Panc1 (cell line): ENCODE data around the gene BCL3. TPM values are rescaled to one million over a fixed set of nuclear protein-coding genes. Genes with fewer than 3 reads are reported as not detected.

ENCODE experiments used
- ATAC-seq: fragments of 200-7000 bp; cut with Tn5 transposase; 2 replicates; pipeline ENCODE4 v1.9.1; 2020; ENCODE audit warnings: mild to moderate bottlenecking, moderate library complexity
- BruUV-seq: library from RNA; stranded (reverse); fragments of 400-500 nt; replicated peaks from 2 replicates; lab custom pipeline; 2021; lab: Mats Ljungman, UMichigan
- CTCF ChIA-PET: fragments of 300-600 bp; sonication (Branson Sonifier 250); formaldehyde crosslinking; loops from one replicate; lab custom pipeline; 2022; ENCODE audit warnings: antibody characterized with exemption; lab: Charles Lee
- POLR2A ChIA-PET: fragments of 300-600 bp; sonication (Branson Sonifier 250); formaldehyde crosslinking; loops from one replicate; lab custom pipeline; 2022; ENCODE audit warnings: antibody characterized with exemption; lab: Charles Lee
- DNase-seq: peaks from one replicate; pipeline ENCODE4 v3.0.0-alpha.2; 2010; ENCODE audit warnings: low read depth, low spot score
- H3K27ac ChIP-seq: 2 replicates; pipeline ENCODE4 v1.5.1; 2011; ENCODE audit warnings: mild to moderate bottlenecking, low read length, inconsistent platforms
- H3K27me3 ChIP-seq: fragments of 200-500 bp; sonication (Bioruptor generic); 2 replicates; pipeline ENCODE4 v1.6.0; 2014; ENCODE audit warnings: low read length, inconsistent platforms; ENCODE audit not compliant: control insufficient read depth, insufficient read depth
- H3K36me3 ChIP-seq: fragments of 200-500 bp; sonication (Bioruptor generic); 2 replicates; pipeline ENCODE4 v1.5.1; 2014; ENCODE audit warnings: inconsistent platforms, mild to moderate bottlenecking, low read length, moderate library complexity; ENCODE audit not compliant: control insufficient read depth, insufficient read depth
- H3K4me1 ChIP-seq: 2 replicates; pipeline ENCODE4 v1.5.1; 2011; ENCODE audit warnings: inconsistent platforms, mild to moderate bottlenecking, low read length, moderate library complexity; ENCODE audit not compliant: control insufficient read depth, insufficient read depth
- H3K4me3 ChIP-seq, 2 experiments: 2 replicates each; pipeline ENCODE4 v1.5.1; 2011 to 2012; ENCODE audit warnings: low read depth in 2 of 2, low read length in 2 of 2, mild to moderate bottlenecking in 2 of 2, inconsistent platforms in 1 of 2, moderate library complexity in 1 of 2
- H3K9me3 ChIP-seq: fragments of 200-500 bp; sonication (Bioruptor generic); 2 replicates; pipeline ENCODE4 v1.5.1; 2014; ENCODE audit warnings: low read depth, mild to moderate bottlenecking, inconsistent platforms, low read length, moderate library complexity; ENCODE audit not compliant: control insufficient read depth, insufficient read depth
- CTCF ChIP-seq: fragments of 450-650 bp; IDR thresholded peaks from 2 replicates; pipeline ENCODE4 v1.5.1; 2017; ENCODE audit warnings: mild to moderate bottlenecking
- POLR2AphosphoS5 ChIP-seq: IDR thresholded peaks from 2 replicates; pipeline ENCODE4 v1.6.1; 2012; ENCODE audit warnings: mild to moderate bottlenecking, low read depth, low read length, moderate library complexity
- REST ChIP-seq, 2 experiments: IDR thresholded peaks; 2 replicates each; pipeline ENCODE4 v1.6.1; 2011 to 2012; ENCODE audit warnings: low read depth in 2 of 2, control low read depth in 1 of 2, low read length in 1 of 2, mild to moderate bottlenecking in 1 of 2, moderate library complexity in 1 of 2; ENCODE audit not compliant: insufficient read depth in 1 of 2
- SIN3A ChIP-seq: IDR thresholded peaks from 2 replicates; pipeline ENCODE4 v1.6.1; 2012; ENCODE audit warnings: low read depth, mild to moderate bottlenecking, low read length, moderate library complexity, borderline replicate concordance; ENCODE audit not compliant: insufficient read depth
- TCF7L2 ChIP-seq: IDR thresholded peaks from 2 replicates; pipeline ENCODE4 v1.6.1; 2011; ENCODE audit warnings: mild to moderate bottlenecking, low read depth, low read length, inconsistent platforms
- in situ Hi-C: cut with HindIII; loops from 2 replicates; pipeline ENCODE4 v1.10.0; 2016; ENCODE audit warnings: low sequenced_read_pairs, low pct_unique_long_range_greater_than_20kb
- intact Hi-C: fragments of 100-400 bp; cut with micrococcal nuclease; formaldehyde crosslinking; loops from one replicate; pipeline ENCODE4 v1.10.0; 2022; ENCODE audit not compliant: unreplicated experiment
- total RNA-seq: library from RNA; stranded (reverse); gene quantifications from one replicate; pipeline ENCODE4 v1.2.1, GENCODE V29; 2021; ENCODE audit not compliant: unreplicated experiment

Gene BCL3
- total RNA-seq, 1 experiment from 2014 or later = 48.5 TPM

- in situ Hi-C loops (no loop called here), intact Hi-C loops (no loop called here)
- Histone ChIP-seq H3K4me3 (no peak overlapping the region), H3K9me3 (no peaks in the 10 kb centered on the region), H3K36me3 (no peaks in the 10 kb centered on the region), H3K27me3 (no peaks in the 10 kb centered on the region), H3K4me1 (no peaks in the 10 kb centered on the region), H3K27ac (no peak overlapping the region)
- ChIA-PET CTCF (no interaction called here), POLR2A (no interaction called here)
- TF ChIP-seq SIN3A = no peak
- no peak for TF ChIP-seq CTCF
- no peak for TF ChIP-seq TCF7L2
- TF ChIP-seq POLR2AphosphoS5 = no peak
- no peak for TF ChIP-seq REST (IDR thresholded peaks at IDR 0.05; ENCODE audit: insufficient read depth in 1 of 2, low read depth in 2 of 2, low read length in 1 of 2)
- ATAC-seq = no peak
- no TSS peak for BruUV-seq
- DNase-seq = no peak
Measured at GRCh38 chr19:44703336-44704078, 45.0 kb upstream of the BCL3 start.

- H3K27ac ChIP-seq = no peak overlapping the region
- ATAC-seq (no peak), DNase-seq (no peak)
- no peaks in the 10 kb centered on the region for H3K9me3 ChIP-seq
- CTCF ChIA-PET = interaction anchor here (0.6 kb wide), 1 partner anchor 12 kb away, joined by 6 read pairs; no protein-coding TSS in a partner anchor
- BruUV-seq = no TSS peak
- no peak for TF ChIP-seq POLR2AphosphoS5
- no peak for TF ChIP-seq TCF7L2
- TF ChIP-seq CTCF = no peak
- no peak for TF ChIP-seq SIN3A
- TF ChIP-seq REST (IDR thresholded peaks at IDR 0.05; ENCODE audit: insufficient read depth in 1 of 2, low read depth in 2 of 2, low read length in 1 of 2) = no peak
- no peak overlapping the region for H3K4me3 ChIP-seq
- intact Hi-C loops = no loop called here
- no peaks in the 10 kb centered on the region for H3K4me1 ChIP-seq
- in situ Hi-C loops = no loop called here
- no peaks in the 10 kb centered on the region for H3K27me3 ChIP-seq
- POLR2A ChIA-PET = interaction anchor here (0.6 kb wide), 1 partner anchor 32 kb away, joined by 3 read pairs; no protein-coding TSS in a partner anchor
- H3K36me3 ChIP-seq = no peaks in the 10 kb centered on the region
Measured at GRCh38 chr19:44704982-44705381, 43.5 kb upstream of the BCL3 start.
